Neural progenitor cell (in vitro differentiated cells): ENCODE measurements around the gene JAZF1. TPM values are rescaled to one million over a fixed set of nuclear protein-coding genes. Genes with fewer than 3 reads are reported as not detected.

Experiments used
- DNase-seq: peaks from one replicate; pipeline ENCODE4 v3.0.0-alpha.2; 2016; ENCODE audit warnings: low spot score
- H2AFZ ChIP-seq: fragments of 200-600 bp; sonication (generic); replicated peaks from 2 replicates; pipeline ENCODE4 v1.6.1; 2016; ENCODE audit warnings: antibody characterized with exemption
- H3F3A ChIP-seq: fragments of 200-600 bp; sonication (generic); 2 replicates; pipeline ENCODE4 v1.6.1; 2016; ENCODE audit warnings: antibody characterized with exemption, low read depth
- H3K27ac ChIP-seq: fragments of 200-600 bp; sonication (generic); 2 replicates; pipeline ENCODE4 v1.5.1; 2016; ENCODE audit warnings: mild to moderate bottlenecking
- H3K27me3 ChIP-seq: fragments of 200-600 bp; sonication (generic); 2 replicates; pipeline ENCODE4 v1.6.1; 2016; ENCODE audit warnings: mild to moderate bottlenecking, moderate library complexity
- H3K36me3 ChIP-seq: fragments of 200-600 bp; sonication (generic); 2 replicates; pipeline ENCODE4 v1.5.1; 2016
- H3K4me1 ChIP-seq: fragments of 200-600 bp; sonication (generic); 2 replicates; pipeline ENCODE4 v1.6.1; 2016; ENCODE audit warnings: mixed run types
- H3K4me2 ChIP-seq: fragments of 200-600 bp; sonication (generic); 2 replicates; pipeline ENCODE4 v1.6.1; 2016
- H3K4me3 ChIP-seq: fragments of 200-600 bp; sonication (generic); 2 replicates; pipeline ENCODE4 v1.5.1; 2016
- H3K79me2 ChIP-seq: fragments of 200-600 bp; sonication (generic); 2 replicates; pipeline ENCODE4 v1.6.1; 2016; ENCODE audit warnings: low read depth
- H3K9ac ChIP-seq: fragments of 200-600 bp; sonication (generic); 2 replicates; pipeline ENCODE4 v1.6.1; 2016
- H3K9me3 ChIP-seq: fragments of 200-600 bp; sonication (generic); 2 replicates; pipeline ENCODE4 v1.5.1; 2016; ENCODE audit warnings: low read depth
- H4K20me1 ChIP-seq: fragments of 200-600 bp; sonication (generic); 2 replicates; pipeline ENCODE4 v1.6.1; 2016; ENCODE audit warnings: low read depth
- H3K27ac Mint-ChIP-seq: 3 replicates; pipeline ENCODE4 v1.8.0; 2021; ENCODE audit warnings: mixed read lengths
- H3K27me3 Mint-ChIP-seq: 2 replicates; pipeline ENCODE4 v1.8.0; 2022; ENCODE audit warnings: low read depth, mild to moderate bottlenecking, inconsistent platforms, moderate library complexity, mixed read lengths; ENCODE audit not compliant: insufficient read depth
- H3K36me3 Mint-ChIP-seq: 3 replicates; pipeline ENCODE4 v1.8.0; 2021; ENCODE audit warnings: mixed read lengths
- H3K4me1 Mint-ChIP-seq: 3 replicates; pipeline ENCODE4 v1.8.0; 2021; ENCODE audit warnings: mixed read lengths
- H3K4me3 Mint-ChIP-seq: 3 replicates; pipeline ENCODE4 v1.8.0; 2021; ENCODE audit warnings: mild to moderate bottlenecking, moderate library complexity, mixed read lengths
- H3K9me3 Mint-ChIP-seq: 3 replicates; pipeline ENCODE4 v1.8.0; 2020; ENCODE audit warnings: mixed read lengths
- EZH2 ChIP-seq: fragments of 200-600 bp; sonication (generic); IDR thresholded peaks from 2 replicates; pipeline ENCODE4 v1.6.1; 2017; ENCODE audit warnings: antibody characterized with exemption, mild to moderate bottlenecking, moderate library complexity
- EZH2phosphoT487 ChIP-seq: fragments of 200-600 bp; sonication (generic); IDR thresholded peaks from 2 replicates; pipeline ENCODE4 v1.6.1; 2017; ENCODE audit warnings: antibody characterized with exemption
- total RNA-seq: library from RNA; depleted of rRNA; stranded (reverse); fragments of >200 nt; gene quantifications from 2 replicates; pipeline ENCODE4 v1.2.3, GENCODE V29; 2015; ENCODE audit warnings: low replicate concordance
- TF ChIP-seq, protein P1 (sequence below): fragments of 200-600 bp; sonication (generic); IDR thresholded peaks from 2 replicates; pipeline ENCODE4 v1.5.1; 2017; ENCODE audit warnings: antibody characterized with exemption, mild to moderate bottlenecking

Gene JAZF1
- total RNA-seq, 1 donor from 2014 or later: 3.1 TPM

DNA sequence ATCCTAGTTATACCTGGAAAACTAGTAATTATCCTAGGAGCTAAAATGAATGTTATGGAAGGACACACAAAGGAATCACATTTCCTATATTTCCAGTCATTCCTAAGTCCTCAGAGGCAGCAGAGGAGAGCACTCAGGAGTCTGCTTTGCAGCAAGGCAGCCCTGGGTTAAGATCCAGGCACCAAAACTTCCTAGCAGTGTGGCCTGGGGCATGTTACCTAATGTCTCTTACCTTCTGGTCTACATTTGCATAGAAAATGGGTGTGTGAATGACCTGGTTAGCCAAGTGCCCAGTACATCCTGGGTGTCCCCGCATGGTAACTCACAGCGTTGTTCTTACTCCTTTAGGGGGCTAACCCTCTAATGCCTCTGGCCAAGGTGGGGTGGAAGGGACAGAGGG lies 304.8 kb downstream of the JAZF1 start:
- Histone ChIP-seq H3K4me1 (peaks cover 4% of the 10 kb centered on the region), H3K27me3 (no peaks in the 10 kb centered on the region), H3K9ac (no peak overlapping the region), H3K27ac (no peak overlapping the region), H2AFZ (no peak overlapping the region), H3K4me3 (no peak overlapping the region), H3F3A (no peaks in the 10 kb centered on the region), H4K20me1 (no peaks in the 10 kb centered on the region), H3K4me2 (no peak overlapping the region), H3K9me3 (no peaks in the 10 kb centered on the region), H3K79me2 (no peaks in the 10 kb centered on the region), H3K36me3 (no peaks in the 10 kb centered on the region)
- peaks cover 5% of the 10 kb centered on the region for H3K9me3 Mint-ChIP-seq
- no peaks in the 10 kb centered on the region for H3K4me1 Mint-ChIP-seq
- no peaks in the 10 kb centered on the region for H3K36me3 Mint-ChIP-seq
- no peak overlapping the region for H3K4me3 Mint-ChIP-seq
- no peak for TF ChIP-seq EZH2
- no peak for TF ChIP-seq EZH2phosphoT487
- TF ChIP-seq, protein P1, sequence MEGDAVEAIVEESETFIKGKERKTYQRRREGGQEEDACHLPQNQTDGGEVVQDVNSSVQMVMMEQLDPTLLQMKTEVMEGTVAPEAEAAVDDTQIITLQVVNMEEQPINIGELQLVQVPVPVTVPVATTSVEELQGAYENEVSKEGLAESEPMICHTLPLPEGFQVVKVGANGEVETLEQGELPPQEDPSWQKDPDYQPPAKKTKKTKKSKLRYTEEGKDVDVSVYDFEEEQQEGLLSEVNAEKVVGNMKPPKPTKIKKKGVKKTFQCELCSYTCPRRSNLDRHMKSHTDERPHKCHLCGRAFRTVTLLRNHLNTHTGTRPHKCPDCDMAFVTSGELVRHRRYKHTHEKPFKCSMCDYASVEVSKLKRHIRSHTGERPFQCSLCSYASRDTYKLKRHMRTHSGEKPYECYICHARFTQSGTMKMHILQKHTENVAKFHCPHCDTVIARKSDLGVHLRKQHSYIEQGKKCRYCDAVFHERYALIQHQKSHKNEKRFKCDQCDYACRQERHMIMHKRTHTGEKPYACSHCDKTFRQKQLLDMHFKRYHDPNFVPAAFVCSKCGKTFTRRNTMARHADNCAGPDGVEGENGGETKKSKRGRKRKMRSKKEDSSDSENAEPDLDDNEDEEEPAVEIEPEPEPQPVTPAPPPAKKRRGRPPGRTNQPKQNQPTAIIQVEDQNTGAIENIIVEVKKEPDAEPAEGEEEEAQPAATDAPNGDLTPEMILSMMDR: no peak
- DNase-seq: no peak
- H3K27ac Mint-ChIP-seq: no peak overlapping the region
- H3K27me3 Mint-ChIP-seq: peaks cover 2% of the 10 kb centered on the region

DNA sequence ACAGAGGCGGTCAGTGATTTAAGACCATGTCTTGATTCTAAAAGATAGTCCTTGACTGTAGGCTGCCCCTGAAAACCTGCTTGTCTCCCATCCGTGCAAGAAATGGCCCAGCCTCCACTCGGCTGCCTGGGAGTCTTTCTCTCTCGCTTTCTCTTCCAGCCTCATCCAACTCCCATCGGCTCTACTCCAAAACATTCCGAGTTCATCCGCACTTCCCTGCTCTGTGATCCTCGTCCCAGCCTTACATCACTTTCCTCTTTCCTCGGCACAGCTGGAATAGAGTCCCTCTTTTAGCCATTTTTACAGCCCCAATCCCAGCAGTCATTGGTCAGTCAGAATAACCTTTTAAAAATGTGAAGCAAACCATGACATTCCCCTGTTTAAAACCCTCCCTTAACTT lies 305.5 kb downstream of the JAZF1 start:
- Histone ChIP-seq H3K9ac (no peak overlapping the region), H4K20me1 (no peaks in the 10 kb centered on the region), H3K4me1 (peaks cover 4% of the 10 kb centered on the region), H3K27me3 (no peaks in the 10 kb centered on the region), H3K36me3 (no peaks in the 10 kb centered on the region), H3F3A (no peaks in the 10 kb centered on the region), H3K4me2 (no peak overlapping the region), H2AFZ (no peak overlapping the region), H3K27ac (no peak overlapping the region), H3K79me2 (no peaks in the 10 kb centered on the region), H3K4me3 (no peak overlapping the region), H3K9me3 (no peaks in the 10 kb centered on the region)
- H3K9me3 Mint-ChIP-seq: peaks cover 7% of the 10 kb centered on the region
- H3K4me3 Mint-ChIP-seq: no peak overlapping the region
- H3K27me3 Mint-ChIP-seq: peaks cover 2% of the 10 kb centered on the region
- DNase-seq: no peak
- H3K27ac Mint-ChIP-seq: no peak overlapping the region
- H3K4me1 Mint-ChIP-seq: no peaks in the 10 kb centered on the region
- TF ChIP-seq EZH2phosphoT487 (no peak), EZH2 (no peak)
- TF ChIP-seq, protein P1: no peak
- no peaks in the 10 kb centered on the region for H3K36me3 Mint-ChIP-seq

DNA sequence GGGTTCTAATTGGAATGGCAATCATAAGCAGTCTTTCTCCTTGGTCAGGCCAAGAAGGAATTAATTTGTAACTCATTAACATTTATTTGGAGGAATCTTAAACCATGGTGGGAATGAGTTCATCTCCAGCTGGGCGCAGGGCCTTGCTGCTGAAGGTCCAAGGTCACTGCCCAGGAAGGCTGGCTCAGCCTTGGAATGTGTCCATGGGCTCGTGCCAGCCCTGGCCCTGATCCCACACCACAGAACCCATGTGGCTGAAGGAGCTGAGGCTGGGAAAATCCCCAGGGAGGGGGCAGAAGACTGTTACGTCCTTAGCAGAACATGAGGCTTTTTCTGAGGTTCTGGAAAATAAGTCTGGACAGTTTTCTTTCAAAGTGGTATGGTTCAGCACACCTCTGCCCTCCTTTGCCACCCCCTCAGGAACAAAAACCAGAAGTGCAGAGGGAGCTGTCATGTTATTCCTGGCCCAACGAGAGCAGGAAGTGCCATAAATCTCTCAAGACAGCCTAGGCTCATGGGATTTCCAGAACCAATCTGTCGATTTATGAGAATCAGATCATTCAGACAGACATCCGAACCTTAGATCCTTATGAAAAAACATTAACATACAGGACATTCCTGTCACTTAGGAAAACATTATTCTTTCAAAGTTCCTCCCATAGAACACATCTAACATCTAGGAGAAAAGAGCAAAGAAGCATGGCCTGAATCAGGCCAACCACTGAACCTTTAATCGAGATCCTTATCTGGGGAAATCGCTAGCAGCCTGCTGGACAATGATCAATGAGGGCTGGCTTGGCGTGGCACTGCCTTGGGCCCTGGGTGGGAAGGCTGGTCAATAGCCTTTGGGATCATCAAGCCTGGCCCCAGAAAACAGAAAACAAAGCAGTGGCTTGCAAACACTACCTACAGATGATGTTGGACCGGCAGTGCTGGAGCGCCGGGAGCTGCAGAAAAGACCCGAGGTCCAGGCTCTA lies 306.3 kb downstream of the JAZF1 start:
- Histone ChIP-seq H3K9ac (no peak overlapping the region), H2AFZ (no peak overlapping the region), H3K27ac (no peak overlapping the region), H3F3A (no peaks in the 10 kb centered on the region), H3K4me1 (peaks cover 4% of the 10 kb centered on the region), H3K27me3 (no peaks in the 10 kb centered on the region), H3K36me3 (no peaks in the 10 kb centered on the region), H3K79me2 (no peaks in the 10 kb centered on the region), H4K20me1 (no peaks in the 10 kb centered on the region), H3K4me2 (no peak overlapping the region), H3K4me3 (no peak overlapping the region), H3K9me3 (no peaks in the 10 kb centered on the region)
- Mint-ChIP-seq H3K4me3 (no peak overlapping the region), H3K36me3 (no peaks in the 10 kb centered on the region), H3K9me3 (peaks cover 7% of the 10 kb centered on the region), H3K4me1 (no peaks in the 10 kb centered on the region), H3K27ac (no peak overlapping the region), H3K27me3 (peaks cover 2% of the 10 kb centered on the region)
- TF ChIP-seq, protein P1: no peak
- TF ChIP-seq EZH2phosphoT487: no peak
- no peak for TF ChIP-seq EZH2
- no peak for DNase-seq
